Endometrial microvascular endothelial cells (primary cell): ENCODE measurements around the gene LRCH1. TPM values are rescaled to one million over a fixed set of nuclear protein-coding genes. Genes with fewer than 3 reads are reported as not detected.

Experiments used
- in situ Hi-C: cut with HindIII; loops from 2 replicates; pipeline ENCODE4 v1.10.0; 2017; ENCODE audit warnings: low sequenced_read_pairs, low pct_unique_long_range_greater_than_20kb; ENCODE audit errors: inconsistent ontology term
- total RNA-seq: library from RNA; depleted of rRNA; stranded (reverse); fragments of >200 nt; gene quantifications from one replicate; pipeline ENCODE4 v1.2.3, GENCODE V29; 2015; ENCODE audit errors: inconsistent ontology term

LRCH1 gene
- total RNA-seq, 1 donor from 2014 or later, result 13.2 TPM

DNA sequence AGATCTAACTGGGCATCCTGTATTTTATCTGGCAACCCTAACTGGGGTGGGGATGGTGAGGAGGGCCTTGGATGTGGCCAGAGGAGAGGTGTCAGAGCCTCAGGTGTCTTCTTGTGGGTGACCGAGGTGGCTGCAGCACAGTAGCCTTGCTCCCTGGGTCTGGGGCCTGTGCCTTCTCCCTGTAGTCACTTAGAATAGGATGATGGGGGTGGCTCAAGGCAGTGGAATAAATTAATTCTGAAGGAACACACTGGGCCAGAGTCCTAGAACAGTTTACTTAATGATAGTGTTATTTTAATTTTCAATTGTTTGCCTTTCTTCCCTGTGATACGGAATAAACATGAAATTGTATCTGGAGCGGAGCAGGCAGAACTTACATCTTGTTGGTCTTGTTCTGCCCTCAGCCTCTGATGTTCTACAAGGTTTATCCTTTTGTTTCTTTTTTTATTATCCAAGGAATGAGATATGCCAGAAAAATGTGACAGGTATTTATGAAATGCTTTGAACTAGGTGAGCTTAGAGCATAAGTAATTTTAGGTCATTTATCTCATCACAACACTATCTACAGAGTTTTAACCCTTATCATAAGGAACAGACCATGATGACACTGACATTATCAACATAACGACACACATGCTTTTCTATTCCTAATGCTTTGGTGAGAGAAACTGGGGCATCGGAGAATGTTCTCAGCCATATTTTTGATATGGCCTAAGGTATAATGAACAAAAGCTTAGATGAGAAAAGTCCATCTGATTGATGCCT is 51.4 kb downstream of the LRCH1 start:
- in situ Hi-C loops, result no loop called here

DNA sequence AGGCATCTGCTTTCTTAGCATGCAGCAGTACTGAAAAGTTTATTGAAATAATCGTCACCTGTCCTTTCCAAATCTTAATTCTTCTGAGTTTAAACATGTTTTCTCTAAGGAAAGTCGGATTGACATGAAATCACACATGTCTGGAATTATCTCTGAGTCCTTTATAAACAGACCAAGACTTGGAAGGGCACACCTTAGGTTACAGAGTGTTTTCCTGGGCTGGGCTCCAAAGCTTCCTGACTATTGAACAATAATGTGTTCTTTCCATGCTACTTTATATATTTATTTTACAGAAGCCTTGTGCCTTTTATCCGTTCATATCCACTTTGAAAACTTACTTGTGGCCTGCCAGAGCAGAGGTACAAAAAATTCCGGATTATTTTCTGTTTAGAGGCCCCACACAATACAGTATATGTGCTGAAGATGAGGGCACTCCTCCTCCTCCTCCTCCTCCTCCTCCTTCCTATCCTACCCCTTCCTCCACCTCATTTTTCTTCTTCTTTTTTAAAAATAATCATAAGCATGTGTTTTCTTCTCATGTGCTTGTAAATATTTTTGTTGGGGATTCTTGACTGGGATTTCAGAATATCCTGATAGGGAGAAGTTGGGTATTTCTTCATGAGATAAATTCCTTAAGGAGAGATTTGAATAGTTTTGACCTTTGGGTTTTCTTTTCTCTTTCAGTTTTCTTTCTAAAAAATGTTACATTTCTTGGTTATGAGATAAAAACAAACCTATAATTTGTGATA is 52.3 kb downstream of the LRCH1 start:
- in situ Hi-C loops, result no loop called here

DNA sequence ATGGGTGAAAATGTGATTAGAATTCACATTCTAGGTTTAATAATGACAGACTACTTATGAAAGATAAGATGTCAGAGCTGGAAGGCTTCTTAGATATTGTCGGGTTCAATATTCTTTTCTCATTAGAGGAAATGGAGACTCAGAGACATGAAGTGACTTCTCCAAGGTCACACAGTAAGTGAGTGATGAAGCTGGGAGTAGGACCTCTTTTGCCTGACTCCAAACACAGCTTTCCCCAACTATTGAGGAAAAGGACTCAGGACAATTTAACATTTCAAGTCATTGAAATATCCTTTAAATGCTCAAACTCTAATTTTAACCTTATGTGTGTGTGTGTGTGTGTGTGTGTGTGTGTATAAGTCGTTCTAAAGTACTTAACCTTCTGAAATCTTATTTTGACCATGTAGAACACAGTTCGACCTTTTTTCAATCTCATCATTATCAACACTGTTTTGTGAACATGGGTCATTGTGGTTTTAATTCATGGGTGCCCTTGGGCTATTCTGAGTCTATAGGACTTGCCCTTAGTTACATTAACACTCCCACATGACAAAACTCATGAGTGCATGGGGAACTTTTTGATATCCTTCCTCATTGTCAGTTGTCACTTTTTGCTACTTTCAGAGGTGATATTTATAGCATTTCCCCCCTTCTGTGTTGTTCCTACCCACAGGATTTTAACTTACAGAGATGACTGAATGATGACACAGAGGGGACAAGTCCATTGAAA is 53.0 kb downstream of the LRCH1 start:
- in situ Hi-C loops, result no loop called here

DNA sequence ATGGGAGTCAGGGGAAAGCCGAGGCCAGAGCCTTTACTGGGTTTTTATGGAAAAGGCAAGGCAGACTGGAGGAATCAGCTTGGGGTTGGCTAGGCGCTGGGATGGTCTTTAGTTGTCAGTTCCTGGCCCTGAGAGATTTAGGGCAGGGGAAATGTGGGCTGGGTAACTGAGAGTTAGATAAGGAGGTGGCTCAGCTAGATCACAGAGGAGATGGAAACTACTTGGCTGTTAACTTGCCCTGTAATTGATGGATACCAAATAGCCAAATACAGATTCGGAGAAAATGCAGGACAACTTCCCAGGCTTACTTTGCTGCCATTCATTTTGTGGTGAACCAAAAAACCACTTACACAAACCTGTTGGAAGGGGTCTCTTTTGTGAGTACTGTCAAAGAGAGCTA is 54.0 kb downstream of the LRCH1 start:
- in situ Hi-C loops, result no loop called here

DNA sequence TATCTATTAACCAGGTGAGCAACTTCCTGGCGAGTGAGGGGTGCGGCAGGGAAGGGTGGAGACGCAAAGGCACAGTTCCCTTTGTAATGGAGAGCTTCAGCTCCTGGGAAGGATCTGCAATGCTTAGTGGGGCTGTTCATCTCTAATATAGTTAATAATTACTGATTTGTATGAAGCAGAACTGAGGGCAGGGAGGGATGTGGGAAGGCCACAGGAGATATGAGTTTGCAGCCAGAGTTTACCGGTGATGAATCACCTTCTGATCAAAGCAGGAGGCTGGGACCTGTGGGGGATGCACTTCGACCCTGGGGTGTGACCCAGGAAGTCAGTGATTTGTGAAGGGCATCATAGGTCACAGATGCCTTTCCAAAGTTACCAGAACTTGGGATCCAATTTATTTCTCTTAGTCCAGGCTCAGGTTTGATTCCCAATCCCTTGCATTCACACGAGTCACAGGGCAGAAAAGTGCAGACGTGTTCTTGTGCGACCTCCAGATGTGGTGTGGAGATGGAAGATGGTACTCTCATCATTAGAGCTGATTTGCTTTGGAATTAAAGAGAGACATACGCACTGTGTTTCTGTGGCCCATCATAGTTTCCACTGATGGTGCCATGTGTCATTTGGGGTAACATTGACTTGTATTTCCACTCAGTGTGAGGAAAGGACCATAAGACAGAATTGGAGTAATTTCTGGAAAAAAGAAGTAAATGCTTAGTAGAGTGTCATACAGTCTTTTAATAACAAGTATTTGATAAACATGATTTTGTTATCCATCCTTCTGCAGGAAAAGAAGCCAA is 55.0 kb downstream of the LRCH1 start:
- in situ Hi-C loops, result no loop called here

DNA sequence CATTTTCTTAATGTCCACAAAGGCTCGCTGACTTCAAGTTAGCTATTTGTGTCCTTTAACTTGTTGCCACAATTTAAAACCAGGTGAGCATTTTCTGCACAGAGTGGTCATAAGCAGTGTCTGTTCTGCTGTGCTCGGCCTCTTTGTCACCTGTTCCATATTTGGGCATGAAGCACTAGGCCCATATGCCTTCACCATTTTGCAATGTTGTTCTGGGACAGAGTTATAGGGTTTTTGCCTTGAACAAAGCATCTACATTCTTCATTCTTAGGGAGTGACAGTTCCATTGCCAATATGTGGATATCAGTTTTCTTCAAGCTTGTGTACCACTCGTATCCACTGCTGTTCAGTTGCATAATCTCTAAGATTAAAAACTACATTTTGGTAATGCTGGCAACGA is 56.1 kb downstream of the LRCH1 start:
- in situ Hi-C loops, result no loop called here

DNA sequence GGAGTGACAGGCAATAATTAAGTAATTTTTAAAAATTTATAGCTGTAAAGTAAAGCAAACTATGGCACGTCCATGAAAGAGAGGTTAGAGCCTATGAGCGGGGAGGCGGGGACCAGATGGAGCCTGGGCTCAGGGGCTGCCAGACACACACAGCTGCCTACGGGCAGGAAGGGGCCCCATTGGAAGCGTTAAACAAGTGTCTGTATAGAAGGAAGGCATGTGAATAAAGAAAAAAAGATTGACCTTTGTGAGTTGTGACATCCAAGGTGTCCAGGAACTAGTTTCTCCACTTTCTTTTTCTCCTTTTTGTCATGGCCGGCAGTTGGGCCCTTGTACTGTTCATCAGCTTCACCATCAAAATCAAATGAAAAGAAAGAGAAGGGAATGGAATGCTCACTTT is 56.8 kb downstream of the LRCH1 start:
- in situ Hi-C loops, result no loop called here

DNA sequence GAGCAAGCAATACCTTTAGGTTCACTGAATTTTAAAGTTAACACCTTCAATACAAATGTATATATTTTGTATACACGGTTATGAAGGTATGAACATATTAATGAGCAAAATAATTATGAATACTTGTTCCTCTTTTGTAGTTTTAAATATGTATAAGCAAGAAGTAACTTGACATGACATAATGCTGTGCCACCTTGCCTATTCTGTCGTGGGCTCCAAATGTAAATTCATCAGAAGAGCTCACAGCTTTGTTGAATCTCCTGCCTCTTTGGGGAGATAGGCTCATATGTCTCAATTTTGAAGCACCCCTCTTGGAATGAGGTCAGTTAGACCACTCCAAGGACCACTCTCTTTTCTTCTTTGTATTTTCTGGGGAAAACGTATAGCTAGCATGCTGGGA is 59.3 kb downstream of the LRCH1 start:
- in situ Hi-C loops, result no loop called here

DNA sequence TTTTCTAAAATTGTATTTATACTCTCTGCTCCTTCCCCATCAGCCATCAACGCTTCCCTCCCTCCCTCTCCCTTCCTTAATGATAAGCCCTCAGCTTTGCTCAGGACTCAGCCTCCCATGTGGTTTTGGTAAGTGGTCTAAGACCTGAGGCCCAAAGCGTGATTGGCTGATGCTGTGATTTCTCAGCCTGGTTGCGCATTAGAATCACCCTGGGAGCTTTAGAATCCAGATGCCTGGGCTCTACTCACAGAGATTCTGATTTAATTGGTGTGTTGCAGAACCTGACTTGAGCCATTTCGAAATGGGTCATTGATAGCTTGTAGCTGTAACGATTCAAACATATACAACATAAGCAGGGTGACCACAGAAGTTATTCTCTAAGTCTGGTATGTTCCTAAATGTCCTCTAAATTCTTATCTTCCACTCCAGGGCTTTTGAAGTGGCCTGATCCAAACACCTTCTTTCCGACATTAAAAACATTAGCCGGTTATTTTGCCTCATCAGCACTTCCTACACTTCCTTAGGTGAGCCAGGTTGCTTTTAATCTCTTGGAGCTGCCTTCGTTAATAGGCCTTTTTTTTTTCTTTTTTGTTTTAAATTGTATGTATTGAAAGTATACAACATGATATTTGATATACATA is 60.6 kb downstream of the LRCH1 start:
- in situ Hi-C loops, result no loop called here

DNA sequence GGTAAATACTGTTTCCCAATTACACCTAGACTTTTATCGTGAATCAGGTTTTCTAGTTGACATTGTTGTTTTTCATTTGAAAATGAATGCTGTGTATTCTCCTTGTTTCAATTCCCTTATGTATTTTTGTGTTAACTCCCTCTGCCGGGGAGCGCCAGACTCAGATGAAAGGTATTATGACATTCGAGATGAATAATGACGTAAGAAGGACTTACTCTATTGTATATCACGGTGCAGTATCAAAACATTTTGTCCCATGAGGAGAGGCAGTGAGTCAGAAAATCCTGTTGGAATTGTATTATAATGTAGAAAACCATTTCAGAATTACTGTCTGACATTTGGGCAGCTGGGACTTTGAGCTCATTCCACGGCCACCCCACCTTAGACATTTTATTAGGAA is 61.6 kb downstream of the LRCH1 start:
- in situ Hi-C loops, result no loop called here

DNA sequence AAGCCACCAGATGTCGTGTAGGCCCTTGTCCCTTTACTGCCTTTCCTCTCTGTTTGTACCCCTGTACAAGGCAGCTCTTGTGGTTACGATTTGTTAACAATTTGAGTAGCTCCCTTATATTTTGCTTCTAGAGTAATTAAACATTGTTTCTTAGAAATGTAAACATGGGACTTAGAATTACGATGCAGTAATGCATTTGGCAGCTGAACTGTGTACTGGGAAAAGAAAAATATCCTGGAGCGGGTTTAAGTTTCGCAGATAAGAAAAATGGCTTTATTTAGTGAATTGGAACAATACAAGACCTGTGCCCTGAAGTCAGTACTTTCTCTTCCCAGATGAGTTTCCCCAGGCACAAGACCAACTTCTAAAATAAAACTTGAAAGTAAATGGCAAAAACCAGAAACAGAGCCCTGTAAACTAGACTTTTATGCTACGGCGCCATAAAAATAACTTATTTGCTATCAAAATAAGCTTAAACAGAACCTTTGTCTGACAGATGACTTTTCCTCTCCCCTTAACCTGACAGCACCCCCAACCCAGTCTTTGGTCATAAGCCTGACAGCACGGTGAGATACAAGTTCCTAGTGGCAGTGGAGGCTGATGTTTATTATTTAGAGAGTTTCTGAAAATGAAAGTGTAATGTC is 63.0 kb downstream of the LRCH1 start:
- in situ Hi-C loops, result no loop called here

DNA sequence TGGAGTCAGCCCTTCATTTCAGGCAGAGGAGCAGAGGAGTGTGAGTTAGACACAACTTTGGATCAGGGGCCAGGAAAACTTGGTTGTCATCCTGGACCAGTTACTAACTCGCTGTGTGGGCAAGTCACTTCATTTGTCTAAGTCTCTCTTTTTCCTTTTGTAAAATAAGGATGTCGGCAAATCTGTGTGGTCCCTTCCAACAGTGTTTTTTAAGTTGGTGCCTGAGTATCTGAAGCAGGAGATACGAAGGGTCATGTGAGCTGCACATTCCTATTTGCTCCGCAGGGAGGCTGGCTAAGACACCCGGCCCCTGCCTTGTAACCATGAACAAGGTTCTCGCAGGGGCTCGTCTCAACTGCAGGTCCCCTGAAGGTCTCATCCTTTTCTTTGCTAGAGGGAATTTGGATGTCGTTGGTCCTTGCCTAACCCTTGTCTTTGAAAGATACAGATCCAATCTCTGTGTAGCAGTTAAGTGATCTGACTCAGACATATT is 64.3 kb downstream of the LRCH1 start:
- in situ Hi-C loops, result no loop called here

DNA sequence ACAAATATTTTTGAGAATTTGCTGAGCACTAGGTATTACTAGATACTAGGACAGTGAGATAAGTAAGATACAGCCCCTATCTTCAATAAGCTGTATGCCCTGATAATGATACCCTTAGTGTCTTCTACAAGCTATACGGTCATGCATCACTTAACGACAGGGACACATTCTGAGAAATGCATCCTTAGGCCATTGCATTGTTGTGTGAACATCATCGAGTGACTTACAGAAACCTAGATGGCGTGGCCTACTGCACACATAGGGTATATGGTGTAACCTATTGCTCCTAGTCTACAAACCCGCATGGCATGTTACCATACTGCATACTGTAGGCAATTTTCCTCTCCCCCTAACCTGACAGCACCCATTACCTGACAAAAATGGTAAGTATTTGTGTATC is 64.9 kb downstream of the LRCH1 start:
- in situ Hi-C loops, result no loop called here

DNA sequence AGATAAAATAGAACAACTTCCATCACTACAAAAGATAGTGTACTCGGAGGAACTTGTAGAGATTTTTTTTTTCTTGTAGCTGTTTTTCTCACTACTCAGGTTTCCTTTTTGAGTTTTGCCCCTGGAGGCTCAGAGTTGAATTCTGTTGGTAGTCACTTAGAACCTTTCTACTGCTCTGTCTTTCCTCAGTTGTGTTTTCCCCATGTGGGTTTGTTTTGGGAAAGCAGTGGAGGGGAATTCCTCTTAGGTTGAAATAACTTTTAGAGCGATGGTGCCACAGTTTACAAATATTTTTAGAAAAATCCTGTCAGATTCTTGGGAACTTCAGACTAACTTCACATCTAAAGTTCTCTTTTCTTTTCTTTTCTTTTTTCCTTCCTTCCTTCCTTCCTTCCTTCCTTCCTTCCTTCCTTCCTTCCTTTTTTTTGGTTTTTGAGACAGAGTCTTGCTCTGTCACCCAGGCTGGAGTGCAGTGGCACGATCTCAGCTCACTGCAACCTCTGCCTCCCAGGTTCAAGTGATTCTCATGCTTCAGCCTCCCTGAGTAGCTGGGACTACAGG is 65.8 kb downstream of the LRCH1 start:
- in situ Hi-C loops, result no loop called here

DNA sequence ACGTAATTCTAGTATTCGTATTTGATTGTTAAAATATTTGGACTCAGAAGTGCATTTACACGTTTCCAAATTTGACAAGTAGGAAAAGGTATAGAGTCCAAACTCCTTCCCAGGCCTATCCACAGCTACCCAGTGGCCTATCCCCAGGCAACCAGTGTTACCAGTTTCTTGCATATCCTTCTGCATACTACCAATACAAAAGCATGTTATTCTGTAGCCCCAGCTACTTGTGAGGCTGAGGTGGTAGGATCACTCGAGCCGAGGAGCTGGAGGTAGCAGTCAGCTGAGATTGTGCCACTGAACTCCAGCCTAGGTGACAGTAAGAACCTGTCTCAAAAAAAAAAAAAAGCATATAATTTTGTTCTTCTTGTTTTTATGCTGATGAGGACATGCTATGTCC is 67.1 kb downstream of the LRCH1 start:
- in situ Hi-C loops, result no loop called here

DNA sequence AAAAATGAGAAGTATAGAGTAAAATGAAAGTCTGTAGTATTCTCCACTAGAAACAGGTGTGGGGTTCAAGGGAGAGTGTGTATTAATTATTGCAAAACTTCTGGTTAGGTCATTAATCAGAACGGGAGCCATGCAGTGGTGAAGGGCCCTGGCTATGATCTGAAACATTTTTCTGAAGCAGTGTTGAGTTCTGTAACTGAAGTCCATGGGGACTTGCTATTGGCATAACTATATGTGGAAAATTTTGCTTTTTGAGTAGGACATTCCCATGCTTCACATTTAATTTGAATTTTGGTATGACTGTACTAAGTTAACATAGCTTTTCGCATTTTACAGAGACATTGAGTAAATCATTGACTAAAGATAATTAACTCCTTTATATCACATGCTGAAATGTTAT is 67.5 kb downstream of the LRCH1 start:
- in situ Hi-C loops, result no loop called here

DNA sequence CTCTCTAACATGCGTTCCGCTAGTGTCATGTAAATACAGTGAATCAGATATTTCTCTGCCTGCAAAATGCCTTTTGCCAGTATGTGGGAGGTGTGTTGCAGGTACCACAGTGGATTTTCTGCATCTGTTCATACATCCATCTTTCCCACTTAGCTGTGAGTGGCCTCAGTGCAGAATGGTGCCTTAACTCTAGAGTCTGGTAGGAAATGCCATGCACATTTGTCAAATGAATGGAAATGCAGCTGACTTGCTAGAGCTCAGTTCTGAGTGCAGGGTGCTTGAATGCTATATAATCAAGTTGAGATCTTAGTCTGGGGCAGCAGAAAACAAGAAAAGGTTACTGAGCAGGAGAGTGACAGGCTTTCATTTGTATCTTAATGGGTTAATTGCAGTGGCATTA is 68.2 kb downstream of the LRCH1 start:
- in situ Hi-C loops, result no loop called here
